K562 (cell line): ENCODE data around the gene CFAP92. TPM values are rescaled to one million over a fixed set of nuclear protein-coding genes. Genes with fewer than 3 reads are reported as not detected.

ENCODE experiments used
- CBFA2T2 ChIP-seq: fragments of 450-650 bp; conservative IDR thresholded peaks from 2 replicates; pipeline ENCODE4 v1.6.1; 2017; ENCODE audit warnings: mild to moderate bottlenecking
- CBX2 ChIP-seq: fragments of 200-600 bp; sonication (generic); IDR thresholded peaks from one replicate; pipeline ENCODE4 v1.6.1; 2012; ENCODE audit warnings: mild to moderate bottlenecking, low read length, inconsistent platforms; ENCODE audit not compliant: insufficient read depth, poor library complexity, severe bottlenecking
- FOXM1 ChIP-seq, 2 experiments: fragments of 450-650 bp in 1 of 2; sonication (generic) in 1 of 2; formaldehyde crosslinking in 1 of 2; IDR thresholded peaks; 2 replicates each; pipeline versions ENCODE4 v1.6.1 to v1.9.0; 2017 to 2022; ENCODE audit warnings: low read depth in 2 of 2, mild to moderate bottlenecking in 2 of 2, missing genetic modification reagents in 1 of 2, moderate library complexity in 1 of 2
- HOXB6 ChIP-seq: fragments of 250-450 bp; sonication (Bioruptor Pico); IDR thresholded peaks from 2 replicates; pipeline ENCODE4 v1.5.1; 2022; ENCODE audit warnings: mild to moderate bottlenecking, borderline replicate concordance
- KLF1 ChIP-seq: fragments of 450-650 bp; IDR thresholded peaks from 2 replicates; pipeline ENCODE4 v1.6.1; 2016; ENCODE audit warnings: missing genetic modification characterization, missing compliant biosample characterization
- MYNN ChIP-seq, 2 experiments: sonication (generic); formaldehyde crosslinking in 1 of 2; IDR thresholded peaks; 2 replicates each; pipeline versions ENCODE4 v1.5.0 to v1.6.1; 2016 to 2020; ENCODE audit warnings: antibody characterized with exemption in 1 of 2, missing genetic modification reagents in 1 of 2
- POU5F1 ChIP-seq: fragments of 150-350 bp; IDR thresholded peaks from 2 replicates; pipeline ENCODE4 v1.6.1; 2014; ENCODE audit warnings: borderline replicate concordance, low read length, low read depth, mild to moderate bottlenecking; ENCODE audit not compliant: partially characterized antibody
- PTBP1 ChIP-seq: fragments of 200-400 bp; formaldehyde crosslinking; IDR thresholded peaks from 2 replicates; pipeline ENCODE4 v1.6.1; 2017; ENCODE audit warnings: low read depth, low read length
- RB1 ChIP-seq: fragments of 450-650 bp; IDR thresholded peaks from 2 replicates; pipeline ENCODE4 v1.6.1; 2017; ENCODE audit warnings: low read depth, mild to moderate bottlenecking
- SMAD2 ChIP-seq: fragments of 150-350 bp; IDR thresholded peaks from 2 replicates; pipeline ENCODE4 v1.6.1; 2014; ENCODE audit warnings: low read depth, mild to moderate bottlenecking, low read length
- ZFP1 ChIP-seq: fragments of 450-650 bp; formaldehyde crosslinking; IDR thresholded peaks from 2 replicates; pipeline ENCODE4 v1.4.0; 2020; ENCODE audit warnings: mild to moderate bottlenecking, mixed read lengths
- ZNF175 ChIP-seq: fragments of 200-800 bp; sonication (Bioruptor generic); IDR thresholded peaks from 2 replicates; pipeline ENCODE4 v1.6.1; 2016; ENCODE audit warnings: low read depth, mild to moderate bottlenecking, missing genetic modification characterization, missing compliant biosample characterization
- polyA plus RNA-seq, 8 experiments: library from polyadenylated mRNA; depleted of rRNA in 4 of 8; stranded (reverse) in 5 of 8; unstranded in 3 of 8; fragments of >200 nt; fragmentation: Nextera tagmentation in 2 of 8; fragmentation: Illumina TruSeq in 1 of 8; extraction: Ambion mirVana in 2 of 8; extraction: Trizol in 1 of 8; gene quantifications; 2 replicates each; pipeline versions ENCODE4 v1.2.1 to v1.2.3, GENCODE V29; 2011 to 2014; ENCODE audit warnings: inconsistent platforms in 1 of 8, missing spikeins in 1 of 8
- total RNA-seq, 7 experiments: library from RNA; depleted of rRNA in 6 of 7; stranded (reverse); fragments of >200 nt in 6 of 7; fragmentation: Illumina TruSeq in 2 of 7; extraction: Trizol in 2 of 7; gene quantifications; 2 replicates each; pipeline versions ENCODE4 v1.2.1 to v1.2.3, GENCODE V29; 2011 to 2021; ENCODE audit warnings: low replicate concordance in 1 of 7
- TF ChIP-seq, protein P1 (sequence below), 2 experiments: fragments of 450-650 bp; IDR thresholded peaks; 2 replicates each; pipeline ENCODE4 v1.6.1; 2018; ENCODE audit warnings: mild to moderate bottlenecking in 2 of 2, low read depth in 1 of 2; ENCODE audit not compliant: partially characterized antibody in 2 of 2
- TF ChIP-seq, protein P2 (sequence below): fragments of 250-450 bp; sonication (Bioruptor Pico); IDR thresholded peaks from 2 replicates; pipeline ENCODE4 v1.9.0; 2021; ENCODE audit warnings: mild to moderate bottlenecking, inconsistent platforms
- TF ChIP-seq, protein P3 (sequence below): fragments of 250-450 bp; sonication (Bioruptor Pico); IDR thresholded peaks from 2 replicates; pipeline ENCODE4 v1.8.0; 2021; ENCODE audit warnings: borderline replicate concordance, mild to moderate bottlenecking, moderate library complexity; ENCODE audit not compliant: poor library complexity, severe bottlenecking

The CFAP92 gene
- total and polyA plus RNA-seq, 9 of the 15 experiments (the other 6 are each of a cell fraction or from before 2014, with no cell fraction given): 0.06 to 0.62 (median 0.36) TPM

DNA sequence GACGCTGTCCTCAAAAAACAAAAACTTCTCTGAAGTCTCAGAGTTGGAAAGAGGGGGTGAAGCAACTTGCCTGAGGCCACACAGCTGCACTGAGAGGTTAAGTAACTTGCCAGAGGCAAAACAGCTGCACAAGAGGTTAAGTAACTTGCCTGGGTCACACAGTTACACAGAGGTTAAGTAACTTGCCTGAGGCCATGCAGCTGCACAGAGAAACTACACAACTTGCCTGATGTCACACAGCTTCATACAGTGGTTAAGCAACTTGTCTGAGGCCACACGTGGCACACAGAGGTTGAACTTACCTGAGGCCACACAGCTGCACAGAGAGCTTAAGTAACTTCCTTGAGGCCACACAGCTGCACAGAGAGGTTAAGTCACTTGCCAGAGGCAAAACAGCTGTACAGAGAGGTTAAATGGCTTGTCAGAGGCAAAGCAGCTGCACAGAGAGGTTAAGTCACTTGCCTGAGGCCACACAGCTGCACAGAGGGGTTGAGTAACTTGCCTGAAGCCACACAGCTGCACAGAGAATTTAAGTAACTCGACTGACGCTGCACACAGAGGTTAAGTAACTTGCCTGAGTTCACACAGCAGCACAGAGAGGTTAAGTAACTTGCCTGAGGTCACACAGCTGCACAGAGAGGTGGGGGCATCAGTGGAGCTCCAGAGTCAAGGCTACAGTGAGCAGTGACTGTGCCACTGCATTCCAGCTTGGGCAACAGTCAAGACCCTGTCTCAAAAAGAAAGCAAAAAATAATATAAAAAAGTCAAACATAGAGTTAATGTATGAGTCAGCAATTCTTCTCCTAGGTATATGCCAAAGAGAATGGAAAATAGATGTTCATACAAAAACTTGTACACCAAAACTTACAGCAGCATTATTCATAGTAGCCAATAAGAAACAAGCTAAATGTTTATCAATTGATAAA, 126.4 kb downstream of the CFAP92 start (continued):
- TF ChIP-seq, protein P1, sequence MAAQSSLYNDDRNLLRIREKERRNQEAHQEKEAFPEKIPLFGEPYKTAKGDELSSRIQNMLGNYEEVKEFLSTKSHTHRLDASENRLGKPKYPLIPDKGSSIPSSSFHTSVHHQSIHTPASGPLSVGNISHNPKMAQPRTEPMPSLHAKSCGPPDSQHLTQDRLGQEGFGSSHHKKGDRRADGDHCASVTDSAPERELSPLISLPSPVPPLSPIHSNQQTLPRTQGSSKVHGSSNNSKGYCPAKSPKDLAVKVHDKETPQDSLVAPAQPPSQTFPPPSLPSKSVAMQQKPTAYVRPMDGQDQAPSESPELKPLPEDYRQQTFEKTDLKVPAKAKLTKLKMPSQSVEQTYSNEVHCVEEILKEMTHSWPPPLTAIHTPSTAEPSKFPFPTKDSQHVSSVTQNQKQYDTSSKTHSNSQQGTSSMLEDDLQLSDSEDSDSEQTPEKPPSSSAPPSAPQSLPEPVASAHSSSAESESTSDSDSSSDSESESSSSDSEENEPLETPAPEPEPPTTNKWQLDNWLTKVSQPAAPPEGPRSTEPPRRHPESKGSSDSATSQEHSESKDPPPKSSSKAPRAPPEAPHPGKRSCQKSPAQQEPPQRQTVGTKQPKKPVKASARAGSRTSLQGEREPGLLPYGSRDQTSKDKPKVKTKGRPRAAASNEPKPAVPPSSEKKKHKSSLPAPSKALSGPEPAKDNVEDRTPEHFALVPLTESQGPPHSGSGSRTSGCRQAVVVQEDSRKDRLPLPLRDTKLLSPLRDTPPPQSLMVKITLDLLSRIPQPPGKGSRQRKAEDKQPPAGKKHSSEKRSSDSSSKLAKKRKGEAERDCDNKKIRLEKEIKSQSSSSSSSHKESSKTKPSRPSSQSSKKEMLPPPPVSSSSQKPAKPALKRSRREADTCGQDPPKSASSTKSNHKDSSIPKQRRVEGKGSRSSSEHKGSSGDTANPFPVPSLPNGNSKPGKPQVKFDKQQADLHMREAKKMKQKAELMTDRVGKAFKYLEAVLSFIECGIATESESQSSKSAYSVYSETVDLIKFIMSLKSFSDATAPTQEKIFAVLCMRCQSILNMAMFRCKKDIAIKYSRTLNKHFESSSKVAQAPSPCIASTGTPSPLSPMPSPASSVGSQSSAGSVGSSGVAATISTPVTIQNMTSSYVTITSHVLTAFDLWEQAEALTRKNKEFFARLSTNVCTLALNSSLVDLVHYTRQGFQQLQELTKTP (IDR thresholded peaks at IDR 0.05; ENCODE audit: low read depth in 1 of 2, partially characterized antibody in 2 of 2): peak in 1 of 2 experiments; percentile 91
- TF ChIP-seq, protein P2, sequence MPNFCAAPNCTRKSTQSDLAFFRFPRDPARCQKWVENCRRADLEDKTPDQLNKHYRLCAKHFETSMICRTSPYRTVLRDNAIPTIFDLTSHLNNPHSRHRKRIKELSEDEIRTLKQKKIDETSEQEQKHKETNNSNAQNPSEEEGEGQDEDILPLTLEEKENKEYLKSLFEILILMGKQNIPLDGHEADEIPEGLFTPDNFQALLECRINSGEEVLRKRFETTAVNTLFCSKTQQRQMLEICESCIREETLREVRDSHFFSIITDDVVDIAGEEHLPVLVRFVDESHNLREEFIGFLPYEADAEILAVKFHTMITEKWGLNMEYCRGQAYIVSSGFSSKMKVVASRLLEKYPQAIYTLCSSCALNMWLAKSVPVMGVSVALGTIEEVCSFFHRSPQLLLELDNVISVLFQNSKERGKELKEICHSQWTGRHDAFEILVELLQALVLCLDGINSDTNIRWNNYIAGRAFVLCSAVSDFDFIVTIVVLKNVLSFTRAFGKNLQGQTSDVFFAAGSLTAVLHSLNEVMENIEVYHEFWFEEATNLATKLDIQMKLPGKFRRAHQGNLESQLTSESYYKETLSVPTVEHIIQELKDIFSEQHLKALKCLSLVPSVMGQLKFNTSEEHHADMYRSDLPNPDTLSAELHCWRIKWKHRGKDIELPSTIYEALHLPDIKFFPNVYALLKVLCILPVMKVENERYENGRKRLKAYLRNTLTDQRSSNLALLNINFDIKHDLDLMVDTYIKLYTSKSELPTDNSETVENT (CRISPR knock-in tag): no peak
- TF ChIP-seq CBFA2T2 (no peak), ZFP1 (CRISPR knock-in tag) (no peak), SMAD2 (no peak), POU5F1 (no peak), RB1 (no peak), PTBP1 (peak; percentile 98), ZNF175 (CRISPR knock-in tag) (no peak), FOXM1 (IDR thresholded peaks at IDR 0.05; ENCODE audit: low read depth) (peak; percentile 64), FOXM1 (CRISPR knock-in tag; IDR thresholded peaks at IDR 0.05; ENCODE audit: low read depth) (no peak), CBX2 (no peak), MYNN (IDR thresholded peaks at IDR 0.05) (no peak), MYNN (CRISPR knock-in tag; IDR thresholded peaks at IDR 0.05) (no peak), KLF1 (tag) (no peak), HOXB6 (CRISPR knock-in tag) (no peak)
- TF ChIP-seq, protein P3, sequence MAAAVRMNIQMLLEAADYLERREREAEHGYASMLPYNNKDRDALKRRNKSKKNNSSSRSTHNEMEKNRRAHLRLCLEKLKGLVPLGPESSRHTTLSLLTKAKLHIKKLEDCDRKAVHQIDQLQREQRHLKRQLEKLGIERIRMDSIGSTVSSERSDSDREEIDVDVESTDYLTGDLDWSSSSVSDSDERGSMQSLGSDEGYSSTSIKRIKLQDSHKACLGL (CRISPR knock-in tag): no peak
